OCI-LY3 (cell line): Measurements from ENCODE around the gene RSAD2.

Experiments
- CTCF ChIP-seq: fragments of 200-600, 300-600 bp; sonication (generic); IDR thresholded peaks from 2 replicates; pipeline ENCODE4 v1.5.1; 2014; ENCODE audit warnings: antibody characterized with exemption, low read length, low read depth
- EZH2phosphoT487 ChIP-seq: fragments of 200-600 bp; shearing (Covaris generic); IDR thresholded peaks from 2 replicates; pipeline ENCODE4 v1.6.1; 2018; ENCODE audit warnings: antibody characterized with exemption, mixed run types, low read depth

- TF ChIP-seq CTCF (no peak), EZH2phosphoT487 (no peak)
These were observed 65.9 kb downstream of the RSAD2 start for GRCh38 chr2:6943523-6943922.
